Retinal pigment epithelial cell (primary cell): ENCODE measurements around the gene LHFPL6.

ENCODE experiments used
- DNase-seq: peaks from one replicate; pipeline ENCODE4 v3.0.0-alpha.2; 2010; ENCODE audit warnings: low read depth
- H3K4me3 ChIP-seq: 2 replicates; pipeline ENCODE4 v1.5.1; 2011; ENCODE audit warnings: mild to moderate bottlenecking, low read length, control low read depth, moderate library complexity
- CTCF ChIP-seq: conservative IDR thresholded peaks from 2 replicates; pipeline ENCODE4 v1.5.1; 2011; ENCODE audit warnings: low read depth, low read length, control low read depth, inconsistent platforms

LHFPL6 gene

GRCh38 chr13:39385621-39386231, 217.3 kb downstream of the LHFPL6 start:
- no peak for TF ChIP-seq CTCF
- no peak overlapping the region for H3K4me3 ChIP-seq
- DNase-seq: no peak

- DNase-seq: no peak
- TF ChIP-seq CTCF: no peak
- no peak overlapping the region for H3K4me3 ChIP-seq
Observed at GRCh38 chr13:39385154-39385553, 217.8 kb downstream of the LHFPL6 start.

- no peak overlapping the region for H3K4me3 ChIP-seq
- no peak for DNase-seq
- no peak for TF ChIP-seq CTCF
Observed at GRCh38 chr13:39381456-39381855, 221.5 kb downstream of the LHFPL6 start.

GRCh38 chr13:39379667-39380655, 223.0 kb downstream of the LHFPL6 start:
- no peak overlapping the region for H3K4me3 ChIP-seq
- TF ChIP-seq CTCF: no peak
- no peak for DNase-seq

- no peak for DNase-seq
- no peak for TF ChIP-seq CTCF
- no peak overlapping the region for H3K4me3 ChIP-seq
Observed at GRCh38 chr13:39379118-39379517, 223.9 kb downstream of the LHFPL6 start.

GRCh38 chr13:39378306-39378705, 224.7 kb downstream of the LHFPL6 start:
- TF ChIP-seq CTCF: no peak
- no peak for DNase-seq
- H3K4me3 ChIP-seq: no peak overlapping the region
